ENCODE results near the gene ACOT11.

GRCh38 chr1:54615531-54616279, 67.7 kb downstream of the ACOT11 start:
- TF ChIP-seq POLR2A (IDR thresholded peaks at IDR 0.05; ENCODE audit: low read depth, low read length) (no peak), CTCF (conservative IDR thresholded peaks at IDR 0.05; ENCODE audit: low read depth, low read length) (no peak), ELK1 (IDR thresholded peaks at IDR 0.05; ENCODE audit: borderline replicate concordance, low read depth, low read length) (no peak), NFE2L2 (IDR thresholded peaks at IDR 0.05; ENCODE audit: low read depth, low read length) (no peak), USF2 (IDR thresholded peaks at IDR 0.05; ENCODE audit: low read depth, low read length) (no peak), MAFK (IDR thresholded peaks at IDR 0.05; ENCODE audit: low read depth, low read length) (no peak), CHD1 (IDR thresholded peaks at IDR 0.05; ENCODE audit: low read depth, low read length) (no peak), BHLHE40 (IDR thresholded peaks at IDR 0.05; ENCODE audit: low read depth, low read length) (no peak), CEBPB (IDR thresholded peaks at IDR 0.05; ENCODE audit: low read depth, low read length) (no peak), MAZ (IDR thresholded peaks at IDR 0.05; ENCODE audit: borderline replicate concordance, low read depth, low read length) (no peak), RCOR1 (IDR thresholded peaks at IDR 0.05; ENCODE audit: insufficient replicate concordance, low read length) (no peak)
